H9 (cell line): ENCODE measurements around the gene ABTB1. TPM values are rescaled to one million over a fixed set of nuclear protein-coding genes. Genes with fewer than 3 reads are reported as not detected.

Experiments
- DNase-seq: peaks from one replicate; pipeline ENCODE4 v3.0.0-alpha.2; 2017
- H2AFZ ChIP-seq: one replicate; pipeline ENCODE4 v1.6.1; 2013; ENCODE audit warnings: mild to moderate bottlenecking, low read length, control low read depth, moderate library complexity
- H2AK5ac ChIP-seq: 2 replicates; pipeline ENCODE4 v1.6.1; 2013; ENCODE audit warnings: low read length, control low read depth, mixed read lengths; ENCODE audit not compliant: insufficient read length
- H2BK120ac ChIP-seq: one replicate; pipeline ENCODE4 v1.6.1; 2013; ENCODE audit warnings: low read depth, mild to moderate bottlenecking, low read length, control low read depth, inconsistent platforms; ENCODE audit not compliant: poor library complexity, severe bottlenecking
- H2BK12ac ChIP-seq: 2 replicates; pipeline ENCODE4 v1.6.1; 2013; ENCODE audit warnings: low read length, control low read depth, mixed read lengths, low read depth; ENCODE audit not compliant: insufficient read length
- H2BK15ac ChIP-seq: 2 replicates; pipeline ENCODE4 v1.6.1; 2013; ENCODE audit warnings: low read depth, low read length, control low read depth
- H2BK20ac ChIP-seq: one replicate; pipeline ENCODE4 v1.6.1; 2013; ENCODE audit warnings: low read depth, mild to moderate bottlenecking, low read length, control low read depth, inconsistent platforms; ENCODE audit not compliant: poor library complexity, severe bottlenecking
- H2BK5ac ChIP-seq: 2 replicates; pipeline ENCODE4 v1.6.1; 2013; ENCODE audit warnings: low read length, control low read depth, mixed read lengths; ENCODE audit not compliant: insufficient read length
- H3K14ac ChIP-seq: 2 replicates; pipeline ENCODE4 v1.6.1; 2013; ENCODE audit warnings: low read length, control low read depth; ENCODE audit not compliant: insufficient read depth
- H3K18ac ChIP-seq: 2 replicates; pipeline ENCODE4 v1.6.1; 2013; ENCODE audit warnings: low read depth, mild to moderate bottlenecking, mixed read lengths, low read length, control low read depth; ENCODE audit not compliant: insufficient read length
- H3K23ac ChIP-seq: 2 replicates; pipeline ENCODE4 v1.6.1; 2013; ENCODE audit warnings: low read length, control low read depth, mixed read lengths, low read depth; ENCODE audit not compliant: insufficient read length
- H3K23me2 ChIP-seq: 2 replicates; pipeline ENCODE4 v1.6.1; 2013; ENCODE audit warnings: low read depth, mild to moderate bottlenecking, mixed read lengths, low read length, control low read depth; ENCODE audit not compliant: insufficient read length, poor library complexity, severe bottlenecking
- H3K27ac ChIP-seq: 2 replicates; pipeline ENCODE4 v1.5.1; 2013; ENCODE audit warnings: low read length, control low read depth, mixed read lengths, low read depth; ENCODE audit not compliant: insufficient read length
- H3K27me3 ChIP-seq: 2 replicates; pipeline ENCODE4 v1.6.1; 2013; ENCODE audit warnings: low read length, control low read depth, inconsistent platforms; ENCODE audit not compliant: insufficient read depth
- H3K4ac ChIP-seq: 2 replicates; pipeline ENCODE4 v1.6.1; 2013; ENCODE audit warnings: low read depth, mild to moderate bottlenecking, control low read depth, inconsistent platforms, low read length, moderate library complexity
- H3K4me1 ChIP-seq: 2 replicates; pipeline ENCODE4 v1.6.1; 2013; ENCODE audit warnings: low read length, control low read depth, inconsistent platforms; ENCODE audit not compliant: insufficient read depth
- H3K4me2 ChIP-seq: 2 replicates; pipeline ENCODE4 v1.6.1; 2013; ENCODE audit warnings: low read length, control low read depth, mixed read lengths; ENCODE audit not compliant: insufficient read length, insufficient read depth
- H3K56ac ChIP-seq: 2 replicates; pipeline ENCODE4 v1.6.1; 2013; ENCODE audit warnings: low read depth, mild to moderate bottlenecking, mixed read lengths, low read length, control low read depth; ENCODE audit not compliant: insufficient read length
- H3K79me1 ChIP-seq: 2 replicates; pipeline ENCODE4 v1.6.1; 2013; ENCODE audit warnings: low read depth, mild to moderate bottlenecking, moderate library complexity, low read length, control low read depth, inconsistent platforms; ENCODE audit not compliant: insufficient read depth, poor library complexity, severe bottlenecking
- H3K79me2 ChIP-seq: 2 replicates; pipeline ENCODE4 v1.6.1; 2013; ENCODE audit warnings: low read length, control low read depth, inconsistent platforms; ENCODE audit not compliant: insufficient read depth
- H3K9ac ChIP-seq: 2 replicates; pipeline ENCODE4 v1.6.1; 2013; ENCODE audit warnings: low read length, control low read depth, mixed read lengths; ENCODE audit not compliant: insufficient read length; ENCODE audit errors: extremely low read depth
- H3K9me3 ChIP-seq: one replicate; pipeline ENCODE4 v1.6.1; 2013; ENCODE audit warnings: low read depth, low read length, inconsistent platforms; ENCODE audit not compliant: control insufficient read depth
- H3T11ph ChIP-seq: one replicate; pipeline ENCODE4 v1.6.1; 2013; ENCODE audit warnings: mild to moderate bottlenecking, low read length, control low read depth, inconsistent platforms
- H4K20me1 ChIP-seq: one replicate; pipeline ENCODE4 v1.6.1; 2013; ENCODE audit not compliant: control insufficient read depth, insufficient read length, insufficient read depth
- H4K5ac ChIP-seq: 2 replicates; pipeline ENCODE4 v1.6.1; 2013; ENCODE audit warnings: low read depth, mild to moderate bottlenecking, mixed read lengths, low read length, control low read depth; ENCODE audit not compliant: insufficient read length
- H4K8ac ChIP-seq: replicated peaks from 2 replicates; pipeline ENCODE4 v1.6.1; 2013; ENCODE audit warnings: low read length, control low read depth, mixed read lengths, low read depth; ENCODE audit not compliant: insufficient read length
- H4K91ac ChIP-seq: 2 replicates; pipeline ENCODE4 v1.6.1; 2013; ENCODE audit warnings: low read depth, mild to moderate bottlenecking, moderate library complexity, mixed read lengths, low read length, control low read depth; ENCODE audit not compliant: insufficient read length
- H3K27ac Mint-ChIP-seq, 3 experiments: 2 replicates in 2 of 3; 3 replicates in 1 of 3; pipeline ENCODE4 v1.8.0; 2020 to 2021; ENCODE audit warnings: mixed read lengths in 3 of 3, mild to moderate bottlenecking in 1 of 3, moderate library complexity in 1 of 3
- H3K27me3 Mint-ChIP-seq: 2 replicates; pipeline ENCODE4 v1.8.0; 2021; ENCODE audit warnings: low read depth, mild to moderate bottlenecking, moderate library complexity, mixed read lengths
- H3K36me3 Mint-ChIP-seq, 3 experiments: 2 replicates in 2 of 3; 3 replicates in 1 of 3; pipeline ENCODE4 v1.8.0; 2020 to 2021; ENCODE audit warnings: low read depth in 3 of 3, mixed read lengths in 3 of 3; ENCODE audit not compliant: insufficient read depth in 1 of 3
- H3K4me1 Mint-ChIP-seq, 2 experiments: 2 replicates each; pipeline ENCODE4 v1.8.0; 2020; ENCODE audit warnings: mixed read lengths in 2 of 2
- H3K4me3 Mint-ChIP-seq, 2 experiments: 2 replicates in 1 of 2; 3 replicates in 1 of 2; pipeline ENCODE4 v1.8.0; 2020 to 2021; ENCODE audit warnings: mild to moderate bottlenecking in 2 of 2, mixed read lengths in 2 of 2, moderate library complexity in 1 of 2
- H3K9me3 Mint-ChIP-seq, 2 experiments: 2 replicates in 1 of 2; 3 replicates in 1 of 2; pipeline ENCODE4 v1.8.0; 2020; ENCODE audit warnings: mild to moderate bottlenecking in 2 of 2, mixed read lengths in 2 of 2, moderate library complexity in 1 of 2
- CTCF ChIP-seq: fragments of 200-600 bp; sonication (generic); conservative IDR thresholded peaks from 3 replicates; pipeline ENCODE4 v1.8.0; 2021; ENCODE audit warnings: antibody characterized with exemption, mild to moderate bottlenecking
- WGBS: extraction: QIAGEN DNeasy Blood & Tissue Kit; methylation state at CpG from one replicate; pipeline ENCODE4 v1.1.7; 2013; ENCODE audit warnings: missing lambda C conversion rate, low lambda C conversion rate, mixed read lengths; ENCODE audit not compliant: insufficient read length; ENCODE audit errors: extremely low coverage; 5-methylcytosine and 5-hydroxymethylcytosine counted together
- total RNA-seq: library from RNA; stranded (reverse); gene quantifications from 2 replicates; pipeline ENCODE4 v1.2.1, GENCODE V29; 2021

The ABTB1 gene
- total RNA-seq, 1 experiment from 2014 or later, result 6.2 TPM

- Histone ChIP-seq H3K18ac (no peak overlapping the region), H2AK5ac (no peak overlapping the region), H3K14ac (no peak overlapping the region), H3T11ph (no peak overlapping the region), H2AFZ (no peak overlapping the region), H2BK12ac (no peak overlapping the region), H4K5ac (no peak overlapping the region), H3K4me2 (no peak overlapping the region), H3K9ac (no peak overlapping the region), H3K27me3 (no peaks in the 10 kb centered on the region), H3K9me3 (no peaks in the 10 kb centered on the region), H3K79me2 (no peaks in the 10 kb centered on the region), H2BK15ac (no peak overlapping the region), H3K79me1 (no peaks in the 10 kb centered on the region), H2BK20ac (no peak overlapping the region), H3K23me2 (peaks cover 5% of the 10 kb centered on the region), H3K4me1 (no peaks in the 10 kb centered on the region; the same call in 1 of the 2 replicates), H3K56ac (no peak overlapping the region), H4K91ac (no peak overlapping the region), H3K4ac (no peak overlapping the region), H4K20me1 (no peaks in the 10 kb centered on the region), H3K23ac (no peak overlapping the region), H2BK5ac (no peak overlapping the region), H2BK120ac (no peak overlapping the region), H4K8ac (no peak overlapping the region), H3K27ac (no peak overlapping the region)
- no CpG with 5 or more reads among the region's 8 CpGs for WGBS
- no peak for TF ChIP-seq CTCF
- Mint-ChIP-seq H3K9me3 (no peaks in the 10 kb centered on the region), H3K4me3 (no peak overlapping the region), H3K36me3 (no peaks in the 10 kb centered on the region; a peak in 1 of 7 replicates), H3K27ac (no peak overlapping the region), H3K4me1 (peaks cover 14 to 15% of the 10 kb centered on the region in 2 experiments), H3K27me3 (peaks cover 7% of the 10 kb centered on the region)
- peak; percentile 12 for DNase-seq
Observed at GRCh38 chr3:127678315-127678599, 5.5 kb downstream of the ABTB1 start.
